Vagina (tissue), 2 donors: ENCODE results near the gene CTBP2.

ENCODE experiments used
- POLR2A ChIP-seq, 2 donors: fragments of 450-650 bp; IDR thresholded peaks; one replicate each; pipeline ENCODE4 v1.6.1; 2017; ENCODE audit warnings: antibody characterized with exemption in 2 of 2, mild to moderate bottlenecking in 2 of 2, moderate library complexity in 2 of 2
- POLR2AphosphoS5 ChIP-seq, 2 donors: sonication (generic); formaldehyde crosslinking; IDR thresholded peaks; one replicate each; pipeline ENCODE4 v1.9.0; 2017; ENCODE audit warnings: antibody characterized with exemption in 2 of 2, mild to moderate bottlenecking in 2 of 2, low read depth in 1 of 2; ENCODE audit not compliant: insufficient read depth in 1 of 2
- TF ChIP-seq, protein P1 (sequence below), 3 experiments: fragments of 450-650 bp in 2 of 3; fragments of 200-600 bp in 1 of 3; sonication (generic) in 1 of 3; IDR thresholded peaks; one replicate each; pipeline ENCODE4 v1.5.1; 2017 to 2019; ENCODE audit warnings: antibody characterized with exemption in 3 of 3, mild to moderate bottlenecking in 2 of 3, moderate library complexity in 2 of 3

GRCh38 chr10:124936813-124937212, 223.6 kb downstream of the CTBP2 start:
- TF ChIP-seq, protein P1, sequence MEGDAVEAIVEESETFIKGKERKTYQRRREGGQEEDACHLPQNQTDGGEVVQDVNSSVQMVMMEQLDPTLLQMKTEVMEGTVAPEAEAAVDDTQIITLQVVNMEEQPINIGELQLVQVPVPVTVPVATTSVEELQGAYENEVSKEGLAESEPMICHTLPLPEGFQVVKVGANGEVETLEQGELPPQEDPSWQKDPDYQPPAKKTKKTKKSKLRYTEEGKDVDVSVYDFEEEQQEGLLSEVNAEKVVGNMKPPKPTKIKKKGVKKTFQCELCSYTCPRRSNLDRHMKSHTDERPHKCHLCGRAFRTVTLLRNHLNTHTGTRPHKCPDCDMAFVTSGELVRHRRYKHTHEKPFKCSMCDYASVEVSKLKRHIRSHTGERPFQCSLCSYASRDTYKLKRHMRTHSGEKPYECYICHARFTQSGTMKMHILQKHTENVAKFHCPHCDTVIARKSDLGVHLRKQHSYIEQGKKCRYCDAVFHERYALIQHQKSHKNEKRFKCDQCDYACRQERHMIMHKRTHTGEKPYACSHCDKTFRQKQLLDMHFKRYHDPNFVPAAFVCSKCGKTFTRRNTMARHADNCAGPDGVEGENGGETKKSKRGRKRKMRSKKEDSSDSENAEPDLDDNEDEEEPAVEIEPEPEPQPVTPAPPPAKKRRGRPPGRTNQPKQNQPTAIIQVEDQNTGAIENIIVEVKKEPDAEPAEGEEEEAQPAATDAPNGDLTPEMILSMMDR (IDR thresholded peaks at IDR 0.05), result no peak
- TF ChIP-seq POLR2AphosphoS5 (IDR thresholded peaks at IDR 0.05; ENCODE audit: insufficient read depth in 1 of 2, low read depth in 1 of 2), result no peak
- no peak for TF ChIP-seq POLR2A (IDR thresholded peaks at IDR 0.05)
